BJ (cell line): ENCODE measurements around the gene PCBP3. TPM values are rescaled to one million over a fixed set of nuclear protein-coding genes. Genes with fewer than 3 reads are reported as not detected.

Source experiments
- CTCF ChIA-PET: fragments of 350-600 bp; formaldehyde crosslinking; extraction: SDS; loops from one replicate; lab custom pipeline; 2021; ENCODE audit warnings: antibody characterized with exemption, inconsistent platforms; lab: Yijun Ruan, JAX
- POLR2A ChIA-PET: fragments of 300-600 bp; sonication (Branson Sonifier 250); formaldehyde crosslinking; extraction: SDS; loops from one replicate; lab custom pipeline; 2021; ENCODE audit warnings: antibody characterized with exemption; lab: Charles Lee
- DNase-seq: peaks from one replicate; pipeline ENCODE4 v3.0.0-alpha.2; 2011; ENCODE audit warnings: low read depth
- H3K27me3 ChIP-seq: 2 replicates; pipeline ENCODE4 v1.6.0; 2011; ENCODE audit warnings: low read length; ENCODE audit not compliant: control insufficient read depth, insufficient read depth
- H3K36me3 ChIP-seq: 2 replicates; pipeline ENCODE4 v1.5.1; 2011; ENCODE audit warnings: low read length; ENCODE audit not compliant: control insufficient read depth, insufficient read depth
- H3K4me3 ChIP-seq: 2 replicates; pipeline ENCODE4 v1.5.1; 2011; ENCODE audit warnings: low read depth, mild to moderate bottlenecking, control low read depth, low read length
- CTCF ChIP-seq: IDR thresholded peaks from 2 replicates; pipeline ENCODE4 v1.5.1; 2011; ENCODE audit warnings: low read depth, mild to moderate bottlenecking, control low read depth, inconsistent platforms, low read length, moderate library complexity; ENCODE audit not compliant: insufficient read depth
- polyA plus RNA-seq: library from polyadenylated mRNA; depleted of rRNA; stranded (reverse); fragments of >200 nt; gene quantifications from 2 replicates; pipeline ENCODE4 v1.2.3, GENCODE V29; 2011

Gene PCBP3
- polyA plus RNA-seq, 1 experiment = 2.1 TPM

DNA sequence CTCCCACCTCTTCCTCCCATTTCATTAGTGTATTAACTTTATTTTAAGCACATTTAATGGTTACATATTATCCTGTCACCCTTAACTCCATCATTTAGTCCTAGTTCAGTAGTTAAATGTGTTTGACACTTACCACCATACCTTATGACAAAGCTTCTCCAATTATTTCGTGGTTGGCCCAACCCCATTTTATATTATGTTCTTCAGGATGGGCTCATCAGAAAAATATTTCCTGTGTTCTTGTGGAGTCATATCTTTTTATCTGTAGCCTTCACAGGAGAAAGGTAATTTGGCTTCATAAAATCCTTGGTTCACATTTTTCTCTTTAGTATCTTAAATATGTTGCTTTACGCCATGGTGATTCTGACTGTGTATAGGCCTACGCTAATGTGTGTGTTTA, 195.7 kb downstream of the PCBP3 start:
- no peak overlapping the region for H3K4me3 ChIP-seq
- CTCF ChIA-PET = no interaction called here
- peaks cover 2% of the 10 kb centered on the region for H3K27me3 ChIP-seq
- H3K36me3 ChIP-seq = no peaks in the 10 kb centered on the region
- TF ChIP-seq CTCF = no peak
- peak; percentile 17 for DNase-seq
- POLR2A ChIA-PET = no interaction called here

DNA sequence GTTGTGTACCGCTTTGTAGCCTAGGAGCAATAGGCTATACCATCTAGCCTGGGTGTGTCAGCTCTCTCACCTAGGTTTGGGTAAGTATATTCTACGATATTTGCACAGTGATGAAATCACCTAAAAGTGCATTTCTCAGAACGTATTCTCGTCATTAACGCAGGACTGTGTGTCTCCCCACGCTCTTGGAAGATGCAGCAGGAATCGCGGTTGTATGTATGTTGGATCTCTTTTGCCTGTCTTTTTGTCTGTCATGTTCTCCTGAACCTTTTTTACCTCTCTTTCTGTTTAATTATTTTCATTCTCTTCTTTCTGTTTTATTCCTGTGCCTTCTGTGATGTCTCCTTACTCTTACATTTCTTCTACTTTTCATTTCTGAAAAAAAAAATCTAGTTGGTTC, 197.5 kb downstream of the PCBP3 start:
- POLR2A ChIA-PET = no interaction called here
- no peak for DNase-seq
- CTCF ChIA-PET = interaction anchor here (0.5 to 1.7 kb wide), 4 partner anchors 9 to 41 kb away, joined by 3 to 4 read pairs (median 3); no protein-coding TSS in a partner anchor

DNA sequence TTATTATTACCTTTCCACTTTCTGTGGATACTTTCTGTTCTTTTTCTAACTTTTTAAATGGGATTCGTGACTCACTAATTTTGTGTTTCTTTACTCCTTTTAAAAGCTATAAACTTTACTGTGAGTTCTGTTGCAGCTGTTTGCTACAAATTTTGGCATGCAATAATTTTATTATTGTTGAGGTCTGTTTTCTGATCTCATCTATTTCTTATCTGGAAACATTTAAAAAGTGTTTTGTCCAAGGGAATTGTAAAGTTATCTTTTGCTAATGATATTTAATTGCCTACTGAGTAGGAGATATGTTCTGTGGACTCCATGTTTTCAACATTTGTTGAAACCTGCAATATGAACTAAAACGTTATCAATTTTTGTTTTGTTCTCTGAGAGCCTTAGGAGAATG, 199.9 kb downstream of the PCBP3 start:
- POLR2A ChIA-PET = no interaction called here

More for the DNA sequence above, 197.5 kb downstream of the PCBP3 start:
- Histone ChIP-seq H3K27me3 (peaks cover 7% of the 10 kb centered on the region), H3K4me3 (no peak overlapping the region), H3K36me3 (no peaks in the 10 kb centered on the region)
- TF ChIP-seq CTCF = no peak

DNA sequence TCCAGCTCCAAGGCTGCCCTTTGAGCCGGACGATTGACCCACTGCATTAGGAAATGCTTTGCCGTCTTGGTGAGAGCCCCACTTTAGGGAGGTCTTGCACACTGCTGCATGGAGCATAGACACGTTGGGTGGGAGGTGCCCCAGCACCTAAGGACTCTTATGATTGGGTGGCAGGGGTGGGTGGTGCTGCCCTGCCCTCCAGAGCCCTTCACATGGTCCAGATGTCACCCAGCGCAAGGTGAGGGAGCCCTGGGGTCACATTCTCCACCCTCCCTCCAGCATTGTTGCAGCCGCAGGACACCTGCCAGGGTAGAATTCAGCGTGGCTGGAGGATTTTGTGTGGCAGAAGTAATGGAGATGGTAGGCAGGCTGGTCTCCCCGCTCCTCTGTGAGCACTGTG, 200.7 kb downstream of the PCBP3 start:
- peaks cover 5% of the 10 kb centered on the region; the same call in 1 of the 2 replicates for H3K27me3 ChIP-seq
- ChIA-PET POLR2A (no interaction called here), CTCF (no interaction called here)
- H3K4me3 ChIP-seq = no peak overlapping the region
- TF ChIP-seq CTCF = no peak
- no peak for DNase-seq
- H3K36me3 ChIP-seq = no peaks in the 10 kb centered on the region

More for the DNA sequence above, 199.9 kb downstream of the PCBP3 start:
- no peaks in the 10 kb centered on the region for H3K36me3 ChIP-seq
- DNase-seq = no peak
- H3K4me3 ChIP-seq = no peak overlapping the region
- no peak for TF ChIP-seq CTCF
- CTCF ChIA-PET = interaction anchor here (0.7 kb wide), 1 partner anchor 244 kb away, joined by 3 read pairs; no protein-coding TSS in a partner anchor
- peaks cover 5% of the 10 kb centered on the region; the same call in 1 of the 2 replicates for H3K27me3 ChIP-seq

- ChIA-PET CTCF (interaction anchor here (0.9 kb wide), 1 partner anchor 10 kb away, joined by 3 read pairs; no protein-coding TSS in a partner anchor), POLR2A (no interaction called here)
- no peak for DNase-seq
- no peak for TF ChIP-seq CTCF
- no peak overlapping the region for H3K4me3 ChIP-seq
- peaks cover 5% of the 10 kb centered on the region for H3K27me3 ChIP-seq
- H3K36me3 ChIP-seq = no peaks in the 10 kb centered on the region
These were observed 201.7 kb downstream of the PCBP3 start for GRCh38 chr21:45845063-45845769.
